NCI-H526 (cell line): Measurements from ENCODE around the gene WNK1.
"Not testable (repeated sequence)": the region's sequence is repeated elsewhere in the genome, so short reads cannot be mapped to it uniquely, and the experiment has no call there.

Source experiments
- DNase-seq, 2 experiments: peaks; one replicate each; lab custom pipeline; 2025; lab: John Stamatoyannopoulos, UW

The WNK1 gene

GRCh38 chr12:911191-911826, 158.9 kb downstream of the WNK1 start:
- no peak for DNase-seq

GRCh38 chr12:912466-913235, 160.3 kb downstream of the WNK1 start:
- peak; percentile 89 to 92 for DNase-seq

GRCh38 chr12:913919-914698, 161.7 kb downstream of the WNK1 start:
- DNase-seq, result no peak

GRCh38 chr12:915090-915489, 162.7 kb downstream of the WNK1 start:
- no peak for DNase-seq

- DNase-seq, result no peak
Measured at GRCh38 chr12:916240-916639, 163.9 kb downstream of the WNK1 start.

- no peak for DNase-seq
Measured at GRCh38 chr12:916712-917445, 164.5 kb downstream of the WNK1 start.

- no peak for DNase-seq
Measured at GRCh38 chr12:920676-921075, 168.3 kb downstream of the WNK1 start.

- no peak for DNase-seq
Measured at GRCh38 chr12:922285-922684, 169.9 kb downstream of the WNK1 start.

GRCh38 chr12:926641-927040, 174.3 kb downstream of the WNK1 start:
- DNase-seq, result no peak

GRCh38 chr12:931060-931459, 178.7 kb downstream of the WNK1 start:
- no peak for DNase-seq

- DNase-seq, result no peak
Measured at GRCh38 chr12:931591-931990, 179.2 kb downstream of the WNK1 start.

GRCh38 chr12:935891-936290, 183.5 kb downstream of the WNK1 start:
- DNase-seq, result not testable (repeated sequence)

- no peak for DNase-seq
Measured at GRCh38 chr12:936377-937345, 184.3 kb downstream of the WNK1 start.

GRCh38 chr12:938810-939209, 186.4 kb downstream of the WNK1 start:
- DNase-seq, result no peak

GRCh38 chr12:943051-943450, 190.7 kb downstream of the WNK1 start:
- no peak for DNase-seq

- DNase-seq, result no peak
Measured at GRCh38 chr12:944211-944610, 191.8 kb downstream of the WNK1 start.

- DNase-seq, result no peak
Measured at GRCh38 chr12:946212-946611, 193.8 kb downstream of the WNK1 start.

GRCh38 chr12:946631-947030, 194.3 kb downstream of the WNK1 start:
- no peak for DNase-seq

- no peak for DNase-seq
Measured at GRCh38 chr12:948238-948637, 195.9 kb downstream of the WNK1 start.

- DNase-seq, result peak; percentile 98 to 99
Measured at GRCh38 chr12:949453-950191, 197.2 kb downstream of the WNK1 start, which contains the start of gene RAD52. RAD52 (minus strand) TSS chr12:949694; CDS start chr12:933058, 16,636 bp downstream.
